IPS-18a (cell line): ENCODE measurements around the gene CHCHD1.

Experiments used
- H3K27ac ChIP-seq: one replicate; pipeline ENCODE4 v1.5.1; 2013; ENCODE audit warnings: low read length
- H3K27me3 ChIP-seq: one replicate; pipeline ENCODE4 v1.6.1; 2013; ENCODE audit warnings: mild to moderate bottlenecking, low read length; ENCODE audit not compliant: control insufficient read depth, insufficient read depth
- H3K36me3 ChIP-seq: one replicate; pipeline ENCODE4 v1.6.1; 2013; ENCODE audit warnings: low read depth, low read length; ENCODE audit not compliant: control insufficient read depth
- H3K4me1 ChIP-seq: one replicate; pipeline ENCODE4 v1.6.1; 2013; ENCODE audit warnings: low read depth, low read length; ENCODE audit not compliant: control insufficient read depth
- H3K4me3 ChIP-seq: one replicate; pipeline ENCODE4 v1.5.1; 2013; ENCODE audit warnings: low read length
- H3K9ac ChIP-seq: one replicate; pipeline ENCODE4 v1.6.1; 2013; ENCODE audit warnings: mild to moderate bottlenecking, low read length, moderate library complexity
- H3K9me3 ChIP-seq: one replicate; pipeline ENCODE4 v1.6.1; 2013; ENCODE audit warnings: low read depth, low read length; ENCODE audit not compliant: control insufficient read depth

Gene CHCHD1

DNA sequence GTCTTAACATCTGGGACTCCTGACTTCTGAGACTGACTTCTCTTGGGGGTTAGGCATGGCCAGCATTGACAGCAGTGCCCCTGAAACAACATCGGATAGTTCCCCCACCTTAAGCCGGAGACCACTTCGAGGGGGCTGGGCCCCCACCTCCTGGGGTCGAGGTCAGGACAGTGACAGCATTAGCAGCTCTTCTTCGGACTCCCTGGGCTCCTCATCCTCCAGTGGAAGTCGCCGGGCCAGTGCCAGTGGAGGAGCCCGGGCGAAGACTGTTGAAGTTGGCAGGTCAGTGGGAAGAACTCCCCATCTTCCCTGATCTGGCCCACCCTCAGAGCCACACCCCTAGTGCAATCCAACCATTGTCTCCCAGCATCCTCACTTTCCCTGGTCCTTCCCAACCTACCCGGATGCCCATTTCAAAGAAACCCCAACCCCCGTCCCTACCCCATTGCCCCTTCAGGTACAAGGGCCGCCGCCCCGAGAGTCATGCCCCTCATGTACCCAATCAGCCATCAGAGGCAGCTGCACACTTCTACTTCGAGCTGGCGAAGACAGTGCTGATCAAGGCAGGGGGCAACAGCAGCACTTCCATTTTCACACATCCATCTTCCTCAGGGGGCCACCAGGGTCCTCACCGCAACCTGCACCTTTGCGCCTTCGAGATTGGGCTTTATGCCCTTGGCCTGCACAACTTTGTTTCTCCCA lies 15.6 kb downstream of the CHCHD1 start:
- no peak overlapping the region for H3K9ac ChIP-seq
- no peak overlapping the region for H3K27ac ChIP-seq
- no peaks in the 10 kb centered on the region for H3K27me3 ChIP-seq
- peaks cover 46% of the 10 kb centered on the region for H3K36me3 ChIP-seq
- no peak overlapping the region for H3K4me3 ChIP-seq
- no peaks in the 10 kb centered on the region for H3K9me3 ChIP-seq
- H3K4me1 ChIP-seq: no peaks in the 10 kb centered on the region

- H3K4me1 ChIP-seq: no peaks in the 10 kb centered on the region
- peaks cover 47% of the 10 kb centered on the region for H3K36me3 ChIP-seq
- no peak overlapping the region for H3K9ac ChIP-seq
Measured at GRCh38 chr10:73798087-73798486, 16.2 kb downstream of the CHCHD1 start.

GRCh38 chr10:73798927-73799560 lies 17.2 kb downstream of the CHCHD1 start:
- Histone ChIP-seq H3K9me3 (no peaks in the 10 kb centered on the region), H3K9ac (no peak overlapping the region), H3K27me3 (no peaks in the 10 kb centered on the region), H3K27ac (no peak overlapping the region), H3K36me3 (peaks cover 49% of the 10 kb centered on the region), H3K4me1 (no peaks in the 10 kb centered on the region), H3K4me3 (no peak overlapping the region)

More at GRCh38 chr10:73798087-73798486, 16.2 kb downstream of the CHCHD1 start:
- Histone ChIP-seq H3K27ac (no peak overlapping the region), H3K9me3 (no peaks in the 10 kb centered on the region), H3K4me3 (no peak overlapping the region), H3K27me3 (no peaks in the 10 kb centered on the region)

GRCh38 chr10:73799899-73800559 lies 18.2 kb downstream of the CHCHD1 start:
- Histone ChIP-seq H3K36me3 (peaks cover 42% of the 10 kb centered on the region), H3K27me3 (no peaks in the 10 kb centered on the region), H3K9me3 (no peaks in the 10 kb centered on the region), H3K27ac (no peak overlapping the region), H3K4me3 (no peak overlapping the region), H3K9ac (no peak overlapping the region), H3K4me1 (no peaks in the 10 kb centered on the region)

- Histone ChIP-seq H3K9ac (no peak overlapping the region), H3K4me1 (no peaks in the 10 kb centered on the region), H3K4me3 (no peak overlapping the region), H3K27ac (no peak overlapping the region), H3K27me3 (no peaks in the 10 kb centered on the region), H3K9me3 (no peaks in the 10 kb centered on the region), H3K36me3 (peaks cover 47% of the 10 kb centered on the region)
Measured at GRCh38 chr10:73800560-73801252, 18.9 kb downstream of the CHCHD1 start.

- Histone ChIP-seq H3K27me3 (no peaks in the 10 kb centered on the region), H3K9me3 (no peaks in the 10 kb centered on the region), H3K36me3 (peaks cover 51% of the 10 kb centered on the region), H3K9ac (no peak overlapping the region), H3K27ac (no peak overlapping the region), H3K4me1 (no peaks in the 10 kb centered on the region), H3K4me3 (no peak overlapping the region)
Measured at GRCh38 chr10:73801253-73801590, 19.4 kb downstream of the CHCHD1 start.

DNA sequence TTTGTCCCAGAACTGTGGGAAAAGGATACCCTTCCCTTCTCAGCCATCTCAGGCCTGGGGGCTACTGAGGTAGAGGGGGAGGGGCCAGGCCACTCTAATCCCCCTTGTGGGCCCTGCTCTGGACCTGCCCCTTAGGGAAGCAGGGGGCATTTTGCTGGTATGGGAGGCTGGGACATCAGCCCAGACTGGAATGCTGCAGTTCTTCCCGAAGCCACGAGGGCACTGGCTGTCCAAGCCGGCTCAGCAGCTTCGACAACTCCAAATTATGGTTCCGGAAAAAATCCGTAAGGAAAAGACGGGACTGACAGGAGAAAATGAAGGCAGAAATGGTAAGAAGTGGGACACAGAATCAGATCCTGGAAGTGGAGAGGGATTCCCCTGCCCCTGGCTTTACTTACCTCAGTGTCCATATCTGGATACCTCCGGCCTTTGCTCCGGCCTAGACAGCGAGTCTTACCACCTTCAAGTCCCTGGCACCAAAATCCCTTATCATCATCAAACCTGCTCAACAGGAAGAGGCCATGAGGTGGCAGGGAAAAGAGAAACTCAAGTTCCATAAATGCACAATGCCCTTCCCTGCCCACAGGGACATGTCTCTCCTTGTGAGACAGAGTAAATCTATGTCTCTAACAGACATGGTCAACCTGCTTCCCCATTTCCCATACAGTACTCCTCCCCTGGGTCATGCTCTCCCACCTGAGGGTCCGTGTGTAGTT lies 20.6 kb downstream of the CHCHD1 start:
- no peaks in the 10 kb centered on the region for H3K4me1 ChIP-seq
- no peaks in the 10 kb centered on the region for H3K9me3 ChIP-seq
- no peak overlapping the region for H3K27ac ChIP-seq
- no peaks in the 10 kb centered on the region for H3K27me3 ChIP-seq
- no peak overlapping the region for H3K9ac ChIP-seq
- no peak overlapping the region for H3K4me3 ChIP-seq
- peaks cover 52% of the 10 kb centered on the region for H3K36me3 ChIP-seq

DNA sequence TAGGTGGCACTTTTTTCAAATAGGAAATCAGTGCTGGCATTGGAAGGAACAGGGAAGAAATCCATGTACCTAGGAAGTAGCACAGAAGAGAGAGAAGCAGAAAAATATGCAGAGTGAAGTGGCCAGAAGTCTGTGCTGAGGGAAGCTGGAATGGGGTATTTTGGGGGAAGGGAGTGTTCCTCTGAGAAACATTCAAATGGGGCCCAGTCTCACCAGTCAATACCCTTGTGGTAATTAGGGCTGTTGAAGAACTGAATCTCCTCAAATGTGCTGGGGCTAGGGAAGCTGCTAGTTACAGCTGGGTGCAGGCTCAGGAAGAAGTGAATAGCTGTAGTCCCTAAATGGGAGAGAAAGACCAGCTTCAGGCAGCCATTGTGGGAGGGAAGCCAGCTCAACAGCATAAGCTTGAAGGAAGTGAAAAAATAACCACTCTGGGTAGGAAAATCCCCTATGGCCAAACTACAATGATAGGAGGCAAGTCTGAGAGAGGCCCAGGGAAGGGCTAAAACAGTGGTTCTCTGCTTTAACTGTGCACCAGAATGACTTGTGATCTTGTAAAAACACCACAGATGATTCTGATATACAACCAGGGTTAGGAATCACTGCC lies 21.9 kb downstream of the CHCHD1 start:
- no peaks in the 10 kb centered on the region for H3K9me3 ChIP-seq
- peaks cover 61% of the 10 kb centered on the region for H3K36me3 ChIP-seq
- no peaks in the 10 kb centered on the region for H3K27me3 ChIP-seq
- no peaks in the 10 kb centered on the region for H3K4me1 ChIP-seq
- H3K4me3 ChIP-seq: no peak overlapping the region
- no peak overlapping the region for H3K9ac ChIP-seq
- H3K27ac ChIP-seq: no peak overlapping the region

DNA sequence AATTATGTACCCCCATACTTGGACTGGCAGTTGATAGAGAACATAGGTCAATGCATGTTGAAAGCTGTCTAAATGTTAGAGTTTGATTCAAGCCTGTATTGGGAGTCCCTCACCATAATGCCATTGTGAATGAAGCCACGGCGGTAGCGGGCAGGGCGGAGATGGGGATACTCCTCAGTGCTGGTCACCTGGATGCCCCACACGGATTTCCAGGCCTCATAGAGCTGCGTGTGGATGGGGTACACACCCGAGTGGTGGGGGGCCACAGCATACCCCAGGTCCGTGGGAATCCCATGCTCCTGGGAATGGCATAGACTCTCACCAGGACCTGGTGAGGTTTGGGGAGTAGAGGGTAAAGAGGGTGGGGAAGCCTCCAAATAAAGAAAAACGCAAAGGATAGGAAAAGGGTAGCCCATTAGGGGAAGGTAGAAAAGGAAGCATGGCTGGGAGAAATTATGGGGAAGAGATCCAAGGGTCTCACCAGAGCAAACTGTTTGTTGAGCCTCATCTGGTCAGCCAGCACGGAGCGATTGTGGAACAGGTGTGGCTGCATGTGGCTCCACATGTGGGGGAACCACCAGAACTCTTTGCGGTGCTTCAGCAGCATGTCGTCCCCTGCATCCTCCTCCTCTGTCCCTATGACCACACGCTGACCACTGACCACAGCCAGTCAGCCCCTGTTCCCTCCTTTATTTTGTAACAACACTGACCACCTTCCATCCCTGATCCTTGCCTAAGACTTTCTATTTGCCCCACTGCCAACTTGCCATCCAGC lies 24.5 kb downstream of the CHCHD1 start:
- Histone ChIP-seq H3K9me3 (no peaks in the 10 kb centered on the region), H3K4me3 (no peak overlapping the region), H3K9ac (no peak overlapping the region), H3K27ac (no peak overlapping the region), H3K27me3 (peaks cover 4% of the 10 kb centered on the region), H3K36me3 (peaks cover 55% of the 10 kb centered on the region), H3K4me1 (no peaks in the 10 kb centered on the region)

- Histone ChIP-seq H3K27me3 (peaks cover 4% of the 10 kb centered on the region), H3K9ac (no peak overlapping the region), H3K27ac (no peak overlapping the region), H3K4me3 (no peak overlapping the region), H3K9me3 (no peaks in the 10 kb centered on the region), H3K36me3 (peaks cover 45% of the 10 kb centered on the region), H3K4me1 (peaks cover 1% of the 10 kb centered on the region)
Measured at GRCh38 chr10:73807471-73807870, 25.6 kb downstream of the CHCHD1 start.
